Measurements from ENCODE around the gene SYNM. TPM values are rescaled to one million over a fixed set of nuclear protein-coding genes. Genes with fewer than 3 reads are reported as not detected.

Gene SYNM
- total and polyA plus RNA-seq, 2 of the 8 experiments (the other 6 are each of a cell fraction or from before 2014, with no cell fraction given): 0.89 to 2.0 TPM

GRCh38 chr15:99146661-99147060, 41.8 kb downstream of the SYNM start (continued):
- TF ChIP-seq CHD7 (IDR thresholded peaks at IDR 0.05; ENCODE audit: insufficient replicate concordance, low read length) (no peak), KDM5A (IDR thresholded peaks at IDR 0.05; ENCODE audit: low read length) (no peak), MAX (IDR thresholded peaks at IDR 0.05) (no peak), EP300 (IDR thresholded peaks at IDR 0.05; ENCODE audit: borderline replicate concordance in 1 of 2, low read depth in 2 of 2, low read length in 2 of 2) (no peak)
